GM12864 (cell line): ENCODE measurements around the gene MCTP1.

Source experiments
- DNase-seq: peaks from one replicate; pipeline ENCODE4 v3.0.0-alpha.2; 2011; ENCODE audit warnings: low read depth
- H3K4me3 ChIP-seq: 2 replicates; pipeline ENCODE4 v1.5.1; 2011; ENCODE audit warnings: mild to moderate bottlenecking, low read depth, low read length, control low read depth
- TF ChIP-seq, protein P1 (sequence below): IDR thresholded peaks from 2 replicates; pipeline ENCODE4 v1.5.1; 2011; ENCODE audit warnings: low read depth, mild to moderate bottlenecking, moderate library complexity, low read length, control low read depth, inconsistent platforms; ENCODE audit errors: missing control alignments

Gene MCTP1

DNA sequence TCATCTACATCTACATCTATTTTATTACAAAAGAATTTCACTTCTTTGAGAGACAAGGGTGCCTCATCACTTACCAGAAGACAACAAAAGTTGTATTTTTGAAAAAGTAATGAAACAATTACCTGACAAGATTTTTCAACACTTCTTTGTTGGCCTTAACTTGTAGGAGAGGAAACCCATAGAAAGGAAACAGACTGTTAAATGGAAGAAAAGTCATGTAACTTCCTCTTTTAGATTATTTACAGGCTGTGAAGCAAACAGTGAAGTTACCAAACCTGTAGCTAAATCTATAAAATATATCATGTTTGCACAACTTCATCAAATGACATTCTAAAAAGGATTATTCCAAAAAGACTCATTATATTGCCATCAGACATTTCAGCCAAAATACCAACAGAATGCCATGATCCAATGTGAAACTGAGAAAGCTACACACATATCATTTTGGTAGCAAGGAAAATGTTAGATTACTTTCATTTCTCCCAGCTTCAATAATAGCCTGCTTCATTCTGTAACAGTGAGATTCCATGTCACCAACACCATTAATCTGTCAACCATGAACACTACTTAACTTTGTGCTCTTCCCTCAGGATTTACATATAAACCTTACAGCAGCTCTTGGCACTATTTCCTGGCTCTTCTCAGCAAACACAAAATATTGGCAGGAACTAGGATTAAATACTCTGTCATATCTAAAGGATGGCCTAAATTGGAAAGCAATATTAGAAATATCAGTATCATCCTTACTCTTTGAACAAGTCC lies 122.5 kb downstream of the MCTP1 start:
- H3K4me3 ChIP-seq: no peak overlapping the region
- TF ChIP-seq, protein P1, sequence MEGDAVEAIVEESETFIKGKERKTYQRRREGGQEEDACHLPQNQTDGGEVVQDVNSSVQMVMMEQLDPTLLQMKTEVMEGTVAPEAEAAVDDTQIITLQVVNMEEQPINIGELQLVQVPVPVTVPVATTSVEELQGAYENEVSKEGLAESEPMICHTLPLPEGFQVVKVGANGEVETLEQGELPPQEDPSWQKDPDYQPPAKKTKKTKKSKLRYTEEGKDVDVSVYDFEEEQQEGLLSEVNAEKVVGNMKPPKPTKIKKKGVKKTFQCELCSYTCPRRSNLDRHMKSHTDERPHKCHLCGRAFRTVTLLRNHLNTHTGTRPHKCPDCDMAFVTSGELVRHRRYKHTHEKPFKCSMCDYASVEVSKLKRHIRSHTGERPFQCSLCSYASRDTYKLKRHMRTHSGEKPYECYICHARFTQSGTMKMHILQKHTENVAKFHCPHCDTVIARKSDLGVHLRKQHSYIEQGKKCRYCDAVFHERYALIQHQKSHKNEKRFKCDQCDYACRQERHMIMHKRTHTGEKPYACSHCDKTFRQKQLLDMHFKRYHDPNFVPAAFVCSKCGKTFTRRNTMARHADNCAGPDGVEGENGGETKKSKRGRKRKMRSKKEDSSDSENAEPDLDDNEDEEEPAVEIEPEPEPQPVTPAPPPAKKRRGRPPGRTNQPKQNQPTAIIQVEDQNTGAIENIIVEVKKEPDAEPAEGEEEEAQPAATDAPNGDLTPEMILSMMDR: no peak
- no peak for DNase-seq

DNA sequence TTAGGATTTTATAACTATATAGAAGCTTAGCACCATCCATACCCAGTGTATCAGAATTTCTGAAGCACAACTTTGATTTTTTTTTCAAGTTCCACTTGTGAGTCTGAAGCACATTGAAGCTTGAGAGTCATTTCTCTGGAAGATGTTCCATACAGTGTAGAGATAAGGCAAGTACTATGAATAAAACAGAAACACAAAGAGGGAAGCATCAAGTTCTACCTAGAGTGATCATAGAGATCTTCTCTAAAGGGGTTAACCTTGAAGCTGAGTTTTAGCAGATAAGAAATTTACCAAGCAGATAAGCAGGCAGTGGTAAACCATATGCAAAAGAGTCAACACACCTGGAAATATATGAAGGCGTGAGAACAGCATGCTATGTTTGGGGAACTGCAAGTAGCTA lies 125.3 kb downstream of the MCTP1 start:
- TF ChIP-seq, protein P1: no peak
- DNase-seq: no peak
- no peak overlapping the region for H3K4me3 ChIP-seq

DNA sequence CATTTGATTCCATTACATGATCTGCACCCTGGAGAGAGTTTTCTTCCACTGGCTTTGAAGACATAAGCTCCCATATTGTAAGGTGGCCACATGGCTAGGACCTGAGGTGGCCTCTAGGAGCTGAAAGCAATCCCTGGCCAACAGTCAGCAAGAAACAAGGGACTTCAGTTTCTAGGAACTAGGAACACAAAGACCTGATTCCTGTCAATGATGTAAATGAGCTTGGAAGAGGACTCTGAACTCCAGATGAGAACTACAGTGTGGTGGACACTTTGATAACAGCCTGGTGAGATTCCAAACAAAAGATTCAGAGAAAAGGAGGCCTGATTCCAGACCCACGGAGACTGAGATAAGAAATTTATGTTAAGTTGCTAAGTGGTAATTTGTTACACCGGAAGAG lies 129.0 kb downstream of the MCTP1 start:
- TF ChIP-seq, protein P1: no peak
- no peak overlapping the region for H3K4me3 ChIP-seq
- no peak for DNase-seq

GRCh38 chr5:95153511-95153910 lies 131.4 kb downstream of the MCTP1 start:
- TF ChIP-seq, protein P1: no peak
- DNase-seq: no peak
- no peak overlapping the region for H3K4me3 ChIP-seq

DNA sequence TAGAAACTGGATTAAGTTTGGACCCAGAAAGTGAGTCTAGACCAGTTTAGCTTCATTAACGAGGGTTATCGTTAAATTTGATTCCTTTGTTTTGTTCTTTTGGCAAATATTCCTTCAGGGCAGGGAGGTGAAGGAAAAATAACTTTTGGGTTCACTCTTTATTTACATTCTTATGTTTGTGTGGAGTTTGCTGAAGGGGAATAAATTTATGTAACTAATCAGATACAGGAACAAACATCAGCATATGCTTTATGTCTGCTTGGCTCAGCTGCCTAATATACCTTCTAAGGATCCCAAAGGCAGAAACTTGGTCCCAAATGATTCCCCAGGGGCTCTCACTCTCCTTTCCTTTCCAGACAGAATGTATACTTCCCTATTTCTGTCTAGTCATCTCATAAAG lies 132.4 kb downstream of the MCTP1 start:
- TF ChIP-seq, protein P1: no peak
- no peak for DNase-seq
- H3K4me3 ChIP-seq: no peak overlapping the region

DNA sequence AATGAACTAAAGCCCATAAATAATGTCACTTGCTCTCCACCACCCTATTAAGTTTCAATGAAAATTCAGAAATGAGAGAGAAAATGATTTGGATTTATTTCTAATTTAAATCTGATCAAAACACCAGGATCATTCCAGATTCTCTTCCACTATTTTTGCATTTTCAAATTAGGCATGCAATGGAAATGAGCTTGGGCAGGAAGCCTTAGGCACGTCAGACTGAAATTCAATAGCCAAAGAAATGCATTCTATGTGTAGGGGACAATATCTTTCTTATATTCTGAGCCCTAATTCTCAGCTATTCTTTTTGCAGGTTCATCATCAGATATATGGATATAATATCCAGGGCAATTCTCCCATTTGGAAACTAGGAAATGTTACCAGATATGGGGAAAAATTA lies 132.8 kb downstream of the MCTP1 start:
- H3K4me3 ChIP-seq: no peak overlapping the region
- TF ChIP-seq, protein P1: no peak
- DNase-seq: no peak

- no peak overlapping the region for H3K4me3 ChIP-seq
- TF ChIP-seq, protein P1: no peak
- no peak for DNase-seq
Measured at GRCh38 chr5:95151694-95152093, 133.2 kb downstream of the MCTP1 start.
